Endothelial cell of umbilical vein (primary cell): ENCODE results near the gene ANP32A.

Experiments
- EZH2 ChIP-seq: IDR thresholded peaks from 2 replicates; pipeline ENCODE4 v1.6.1; 2012; ENCODE audit warnings: borderline replicate concordance, low read depth, mild to moderate bottlenecking, moderate library complexity, low read length, inconsistent platforms; ENCODE audit not compliant: severe bottlenecking
- FOS ChIP-seq: IDR thresholded peaks from 2 replicates; pipeline ENCODE4 v1.6.1; 2011; ENCODE audit warnings: mild to moderate bottlenecking, low read length, moderate library complexity, borderline replicate concordance; ENCODE audit not compliant: insufficient read depth
- GATA2 ChIP-seq: IDR thresholded peaks from 2 replicates; pipeline ENCODE4 v1.7.0; 2011; ENCODE audit warnings: low read depth, mild to moderate bottlenecking, moderate library complexity, mixed read lengths, low read length; ENCODE audit not compliant: insufficient read length, insufficient read depth
- POLR2A ChIP-seq: IDR thresholded peaks from 2 replicates; pipeline ENCODE4 v1.6.1; 2012; ENCODE audit warnings: low read depth, mild to moderate bottlenecking, control low read depth, low read length
- POLR2AphosphoS5 ChIP-seq: IDR thresholded peaks from 2 replicates; pipeline ENCODE4 v1.6.1; 2012; ENCODE audit warnings: low read depth, mild to moderate bottlenecking, control low read depth, low read length, moderate library complexity; ENCODE audit not compliant: insufficient read depth
- TF ChIP-seq, protein P1 (sequence below), 2 donors: IDR thresholded peaks; 1 replicate in 1 of 2; 2 replicates in 1 of 2; pipeline ENCODE4 v1.5.1; 2011; ENCODE audit warnings: low read length in 2 of 2, mild to moderate bottlenecking in 2 of 2, moderate library complexity in 2 of 2, control low read depth in 1 of 2, inconsistent platforms in 1 of 2, low read depth in 1 of 2; ENCODE audit not compliant: insufficient read depth in 1 of 2; ENCODE audit errors: extremely low read depth in 1 of 2
- TF ChIP-seq, protein P2 (sequence below): IDR thresholded peaks from 2 replicates; pipeline ENCODE4 v1.6.1; 2011; ENCODE audit not compliant: insufficient read depth, insufficient read length

DNA sequence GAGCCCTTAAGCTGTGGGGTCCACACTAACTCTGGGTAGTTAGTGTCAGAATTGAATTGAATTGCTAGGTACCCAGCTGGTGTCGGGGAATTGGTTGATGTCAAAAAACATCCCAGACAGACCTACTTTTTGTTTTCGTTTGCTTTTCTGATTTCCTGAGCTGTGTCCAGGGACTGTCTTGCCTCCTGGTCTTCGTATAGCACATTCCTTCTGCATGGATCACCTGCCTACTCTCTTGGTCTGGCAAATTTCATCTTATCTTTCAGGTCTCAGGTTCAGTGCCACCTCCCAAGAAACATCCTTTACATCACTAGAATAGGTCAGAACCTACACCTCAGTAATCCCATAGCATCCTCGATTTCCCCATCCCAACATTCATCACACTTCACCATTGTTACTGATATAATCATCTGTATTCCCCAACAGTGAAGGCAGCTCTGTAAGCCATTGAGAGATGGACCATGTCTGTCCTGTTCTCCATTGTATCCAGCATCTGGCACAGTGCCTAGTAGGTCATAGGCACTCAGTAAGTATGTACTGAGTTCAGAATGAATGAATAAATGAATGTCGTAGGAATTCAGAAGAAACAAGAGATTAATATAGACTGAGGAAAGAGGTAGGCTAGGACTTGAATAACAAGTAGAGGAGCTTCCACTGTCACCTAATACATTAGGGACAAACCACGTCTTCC lies 81.2 kb downstream of the ANP32A start:
- TF ChIP-seq, protein P1, sequence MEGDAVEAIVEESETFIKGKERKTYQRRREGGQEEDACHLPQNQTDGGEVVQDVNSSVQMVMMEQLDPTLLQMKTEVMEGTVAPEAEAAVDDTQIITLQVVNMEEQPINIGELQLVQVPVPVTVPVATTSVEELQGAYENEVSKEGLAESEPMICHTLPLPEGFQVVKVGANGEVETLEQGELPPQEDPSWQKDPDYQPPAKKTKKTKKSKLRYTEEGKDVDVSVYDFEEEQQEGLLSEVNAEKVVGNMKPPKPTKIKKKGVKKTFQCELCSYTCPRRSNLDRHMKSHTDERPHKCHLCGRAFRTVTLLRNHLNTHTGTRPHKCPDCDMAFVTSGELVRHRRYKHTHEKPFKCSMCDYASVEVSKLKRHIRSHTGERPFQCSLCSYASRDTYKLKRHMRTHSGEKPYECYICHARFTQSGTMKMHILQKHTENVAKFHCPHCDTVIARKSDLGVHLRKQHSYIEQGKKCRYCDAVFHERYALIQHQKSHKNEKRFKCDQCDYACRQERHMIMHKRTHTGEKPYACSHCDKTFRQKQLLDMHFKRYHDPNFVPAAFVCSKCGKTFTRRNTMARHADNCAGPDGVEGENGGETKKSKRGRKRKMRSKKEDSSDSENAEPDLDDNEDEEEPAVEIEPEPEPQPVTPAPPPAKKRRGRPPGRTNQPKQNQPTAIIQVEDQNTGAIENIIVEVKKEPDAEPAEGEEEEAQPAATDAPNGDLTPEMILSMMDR (IDR thresholded peaks at IDR 0.05; ENCODE audit: extremely low read depth in 1 of 2, insufficient read depth in 1 of 2, low read depth in 1 of 2, low read length in 2 of 2), result no peak
- TF ChIP-seq, protein P2, sequence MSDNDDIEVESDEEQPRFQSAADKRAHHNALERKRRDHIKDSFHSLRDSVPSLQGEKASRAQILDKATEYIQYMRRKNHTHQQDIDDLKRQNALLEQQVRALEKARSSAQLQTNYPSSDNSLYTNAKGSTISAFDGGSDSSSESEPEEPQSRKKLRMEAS, result no peak
- TF ChIP-seq POLR2A (no peak), EZH2 (no peak), POLR2AphosphoS5 (no peak), GATA2 (no peak), FOS (no peak)
